Ovary (tissue), 9 donors: ENCODE measurements around the gene IRF1. TPM values are rescaled to one million over a fixed set of nuclear protein-coding genes. Genes with fewer than 3 reads are reported as not detected.

ENCODE experiments used
- DNase-seq, 5 donors: peaks; one replicate each; pipeline ENCODE4 v3.0.0-alpha.2; 2019 to 2020
- H3K27ac ChIP-seq, 2 donors: fragments of 200-600 bp; one replicate each; pipeline versions ENCODE4 v1.5.1 to v1.8.0; 2019 to 2022
- H3K27me3 ChIP-seq: fragments of 200-600 bp; one replicate; pipeline ENCODE4 v1.8.0; 2022
- H3K36me3 ChIP-seq: fragments of 200-600 bp; sonication (generic); one replicate; pipeline ENCODE4 v1.5.1; 2019
- H3K4me1 ChIP-seq: one replicate; pipeline ENCODE4 v1.8.1; 2013; ENCODE audit warnings: mild to moderate bottlenecking, moderate library complexity; ENCODE audit not compliant: insufficient read depth
- H3K4me3 ChIP-seq: fragments of 200-600 bp; sonication (generic); one replicate; pipeline ENCODE4 v1.5.1; 2017
- H3K9me3 ChIP-seq, 2 donors: fragments of 200-600 bp in 1 of 2; sonication (generic) in 1 of 2; one replicate each; pipeline versions ENCODE4 v1.5.1 to v1.8.1; 2013 to 2019; ENCODE audit warnings: mild to moderate bottlenecking in 1 of 2, moderate library complexity in 1 of 2
- CTCF ChIP-seq, 3 donors: fragments of 450-650 bp in 2 of 3; fragments of 200-600 bp in 1 of 3; IDR thresholded peaks; one replicate each; pipeline versions ENCODE4 v1.5.1 to v1.8.0; 2016 to 2022; ENCODE audit warnings: antibody characterized with exemption in 3 of 3, mild to moderate bottlenecking in 1 of 3
- EP300 ChIP-seq: sonication (generic); formaldehyde crosslinking; IDR thresholded peaks from one replicate; pipeline ENCODE4 v1.6.1; 2017; ENCODE audit warnings: antibody characterized with exemption
- POLR2A ChIP-seq: fragments of 450-650 bp; IDR thresholded peaks from one replicate; pipeline ENCODE4 v1.6.1; 2017; ENCODE audit warnings: antibody characterized with exemption, mild to moderate bottlenecking, moderate library complexity
- WGBS, 3 donors: extraction: QIAGEN DNeasy Blood & Tissue Kit in 1 of 3; methylation state at CpG; one replicate each; pipeline versions ENCODE4 v1.1.5 to v1.1.7; 2013 to 2017; 5-methylcytosine and 5-hydroxymethylcytosine counted together
- intact Hi-C, 4 donors: fragments of 100-400 bp; cut with DNase I; formaldehyde crosslinking; loops; one replicate each; pipeline versions ENCODE4 v1.11.0 to v1.15.1; 2022 to 2023
- polyA plus RNA-seq, 2 donors: library from polyadenylated mRNA; stranded (reverse); fragments of 200-250 nt in 1 of 2; fragments of 350-450 nt in 1 of 2; fragmentation: Illumina TruSeq in 1 of 2; extraction: RNeasy Lipid Tissue Mini Kit (QIAGEN cat#74804) in 1 of 2; gene quantifications; one replicate each; pipeline ENCODE4 v1.2.3, GENCODE V29; 2013 to 2014
- total RNA-seq, 7 donors: library from RNA; depleted of rRNA in 2 of 7; stranded (reverse); fragments of >200 nt in 2 of 7; fragmentation: NEBNext Ultra II Directional in 3 of 7; extraction: Animal tissue kit (Norgen Biotek cat#: 25700) in 3 of 7; gene quantifications; one replicate each; pipeline versions ENCODE4 v1.1.0 to v1.2.4, GENCODE V29; 2016 to 2023
- donor health status: DM: no; HTN: no; CAD: no; lungs with moderate emphysema.
- donor health status: DM: no; HTN: no; CAD: no.
- donor health status: Bipolar disorder and iron deficiency.
- donor health status: DM: yes; HTN: yes; CAD: no.
- donor health status: DM: no; HTN: no; CAD: no.
- donor health status: DM: yes; HTN: yes; CAD: no.

The IRF1 gene
- total and polyA plus RNA-seq, 9 donors, result 17.3 to 126 (median 26.7) TPM

- H3K36me3 ChIP-seq, result no peaks in the 10 kb centered on the region
- H3K9me3 ChIP-seq, result no peaks in the 10 kb centered on the region
- WGBS, 3 donors, result 10 to 18% (median 17%) methylated on average over 6 of the region's 6 CpGs
- no peak overlapping the region for H3K27ac ChIP-seq
- TF ChIP-seq CTCF (IDR thresholded peaks at IDR 0.05) (no peak), EP300 (no peak), POLR2A (no peak)
- no peak overlapping the region for H3K4me3 ChIP-seq
- intact Hi-C loops, result no loop called here
- peaks cover 31% of the 10 kb centered on the region for H3K4me1 ChIP-seq
- no peaks in the 10 kb centered on the region for H3K27me3 ChIP-seq
- DNase-seq, result peak; percentile 77 to 88 (median 86)
Measured at GRCh38 chr5:132446621-132447020, 44.0 kb downstream of the IRF1 start.

GRCh38 chr5:132445930-132446329, 44.6 kb downstream of the IRF1 start:
- no peak for DNase-seq
- WGBS, 3 donors, result 28 to 64% (median 48%) methylated on average over 3 of the region's 3 CpGs
- intact Hi-C loops, result no loop called here

GRCh38 chr5:132445640-132445923, 45.0 kb downstream of the IRF1 start:
- H3K36me3 ChIP-seq, result no peaks in the 10 kb centered on the region
- DNase-seq, result no peak
- H3K4me1 ChIP-seq, result peaks cover 31% of the 10 kb centered on the region
- no peaks in the 10 kb centered on the region for H3K27me3 ChIP-seq
- TF ChIP-seq EP300 (no peak), POLR2A (no peak), CTCF (IDR thresholded peaks at IDR 0.05) (no peak)
- H3K27ac ChIP-seq, result peak overlapping the region; percentile 36 to 52
- H3K9me3 ChIP-seq, result no peaks in the 10 kb centered on the region
- intact Hi-C loops, result no loop called here
- 84 to 88% (median 85%) methylated on average over 4 of the region's 4 CpGs for WGBS, 3 donors
- no peak overlapping the region for H3K4me3 ChIP-seq

More at GRCh38 chr5:132445930-132446329, 44.6 kb downstream of the IRF1 start:
- TF ChIP-seq POLR2A (no peak), CTCF (IDR thresholded peaks at IDR 0.05) (no peak), EP300 (no peak)
- Histone ChIP-seq H3K4me1 (peaks cover 31% of the 10 kb centered on the region), H3K4me3 (no peak overlapping the region), H3K27ac (peak overlapping the region; percentile 36 to 52), H3K27me3 (no peaks in the 10 kb centered on the region), H3K9me3 (no peaks in the 10 kb centered on the region), H3K36me3 (no peaks in the 10 kb centered on the region)

- Histone ChIP-seq H3K27me3 (no peaks in the 10 kb centered on the region), H3K4me1 (peaks cover 31% of the 10 kb centered on the region), H3K36me3 (no peaks in the 10 kb centered on the region), H3K27ac (peak overlapping the region; percentile 36 to 52), H3K4me3 (no peak overlapping the region), H3K9me3 (no peaks in the 10 kb centered on the region)
- TF ChIP-seq CTCF (IDR thresholded peaks at IDR 0.05) (no peak), POLR2A (no peak), EP300 (no peak)
- 85 to 88% (median 85%) methylated on average over 5 of the region's 5 CpGs for WGBS, 3 donors
- no peak for DNase-seq
- intact Hi-C loops, result no loop called here
Measured at GRCh38 chr5:132444841-132445639, 45.5 kb downstream of the IRF1 start.
